ENCODE results near the gene KRR1.
"Not testable (repeated sequence)": the region's sequence is repeated elsewhere in the genome, so short reads cannot be mapped to it uniquely, and the experiment has no call there.

KRR1 gene

DNA sequence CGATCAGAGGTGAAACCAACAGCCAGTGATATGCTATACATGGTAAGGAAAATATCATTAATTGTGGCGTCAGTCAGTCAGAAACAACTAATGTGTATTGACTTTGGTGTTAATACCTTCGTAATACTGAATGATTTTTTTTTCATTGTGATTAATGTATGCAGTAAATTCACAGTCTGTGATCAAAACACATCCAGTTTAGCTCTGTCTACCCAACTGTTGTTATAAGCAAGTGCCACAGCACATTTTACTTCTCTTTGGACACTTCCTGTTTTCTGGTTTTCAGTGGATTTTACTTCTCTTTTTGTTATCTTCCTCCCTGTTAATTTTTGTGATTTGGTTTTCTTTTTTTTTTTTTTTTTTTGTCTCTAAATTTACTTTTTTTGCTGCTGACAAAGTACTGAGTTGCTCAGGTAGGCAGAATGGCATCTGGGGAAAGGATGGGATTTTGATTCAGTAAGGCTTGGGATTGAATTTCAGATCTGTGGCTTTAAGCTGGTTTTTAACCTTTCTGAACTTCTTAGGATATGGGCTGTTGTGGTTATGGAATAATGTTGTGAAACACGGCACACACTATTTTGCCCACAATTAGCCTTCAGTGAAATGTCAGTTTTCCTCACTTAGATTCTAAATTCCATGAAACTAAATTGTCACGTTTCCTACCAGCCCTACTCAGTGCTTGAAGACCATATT, 30.2 kb downstream of the KRR1 start:
- intact Hi-C loops (cut with DNase I) = loop anchor here (5.0 kb wide), 1 partner anchor 89 kb away; the partner anchor contains the start of gene GLIPR1L2
- no peak for DNase-seq

DNA sequence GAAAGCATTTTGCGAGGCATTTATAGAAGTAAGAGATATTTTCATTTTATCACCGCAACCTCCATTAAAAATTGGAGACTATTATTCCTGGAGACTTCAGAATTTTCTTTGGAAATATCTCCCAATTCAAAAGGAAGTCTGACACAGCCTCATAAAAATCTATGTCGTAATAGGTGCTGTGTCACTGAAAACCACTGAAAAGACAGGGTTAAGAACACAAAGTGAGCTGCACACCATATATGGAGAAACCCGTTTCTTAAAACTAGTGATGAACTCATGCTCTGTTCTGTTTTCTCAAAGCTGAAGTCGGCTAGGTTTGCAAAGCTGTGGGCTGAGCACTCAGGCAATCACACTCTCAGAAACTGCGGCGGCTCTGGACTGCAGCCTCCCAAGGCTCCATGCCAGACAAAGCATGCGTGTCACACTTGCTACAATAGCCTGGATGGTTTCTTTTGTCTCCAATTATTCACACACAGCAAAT, 30.9 kb downstream of the KRR1 start, which contains the start of gene GLIPR1:
TSS of gene GLIPR1 (plus strand) at position 287 of the 481 bp plus-strand sequence. CDS start at position 413, 126 bp downstream.
- intact Hi-C loops (cut with DNase I) = loop anchor here (5.0 kb wide), 1 partner anchor 88 kb away; the partner anchor contains the start of gene GLIPR1L2
- DNase-seq = peak; percentile 40 to 92 (median 66)

DNA sequence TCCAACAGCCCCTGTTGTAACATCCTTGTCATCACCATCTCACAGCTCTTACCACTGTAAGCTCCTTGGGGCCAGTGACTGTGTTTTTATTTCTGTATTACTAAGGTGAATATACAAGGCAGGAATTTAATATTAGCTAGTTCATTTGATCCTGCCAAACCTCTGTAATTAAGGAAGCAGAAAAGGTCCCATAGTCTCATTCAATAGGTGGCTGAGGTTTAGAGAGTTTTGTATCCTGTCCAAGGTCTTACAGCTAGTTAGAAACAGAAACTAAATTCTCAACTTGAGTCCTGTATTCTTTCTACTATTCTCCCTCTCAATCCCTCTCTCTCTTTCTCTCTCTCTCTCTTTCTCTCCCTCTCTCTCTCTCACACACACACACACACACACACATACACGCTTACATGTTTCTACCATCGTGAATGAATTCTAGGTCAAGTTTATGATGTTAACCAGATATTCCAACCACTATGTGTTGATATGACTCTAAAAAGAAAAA, 31.4 kb downstream of the KRR1 start:
- DNase-seq = no peak
- intact Hi-C loops (cut with DNase I) = loop anchor here (5.0 kb wide), 1 partner anchor 88 kb away; the partner anchor contains the start of gene GLIPR1L2

DNA sequence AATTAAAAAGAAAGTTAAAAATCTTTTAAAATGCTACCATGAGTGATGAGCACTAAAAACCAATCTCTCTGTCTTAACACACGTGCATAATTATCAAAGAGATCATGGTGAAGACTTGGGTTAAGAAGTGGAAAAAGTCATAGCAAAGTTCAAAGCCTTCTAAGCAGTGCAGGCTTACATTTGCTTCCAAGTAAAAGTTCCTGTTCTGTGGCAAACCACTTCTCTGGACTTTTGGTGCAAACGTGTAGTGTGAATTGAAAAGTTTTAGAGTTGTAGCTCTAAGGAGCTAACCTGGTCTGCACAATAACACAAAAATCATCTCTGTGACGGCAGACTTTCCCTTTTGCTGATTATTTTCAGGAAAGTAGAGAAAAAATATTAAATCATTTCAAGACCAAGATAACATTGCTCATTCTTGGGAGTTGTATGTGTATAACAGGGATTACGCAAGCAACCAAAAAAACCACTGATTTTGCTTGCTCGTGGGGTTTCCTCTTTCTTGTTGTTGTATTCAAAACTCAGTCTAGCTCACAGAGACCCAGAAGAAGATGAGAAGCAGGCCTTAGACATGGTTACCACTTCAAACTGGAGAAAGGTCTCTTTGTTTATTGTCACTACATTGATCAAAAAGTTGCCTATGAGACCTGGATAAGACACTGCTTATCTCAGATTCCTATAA, 33.2 kb downstream of the KRR1 start:
- no peak for DNase-seq

DNA sequence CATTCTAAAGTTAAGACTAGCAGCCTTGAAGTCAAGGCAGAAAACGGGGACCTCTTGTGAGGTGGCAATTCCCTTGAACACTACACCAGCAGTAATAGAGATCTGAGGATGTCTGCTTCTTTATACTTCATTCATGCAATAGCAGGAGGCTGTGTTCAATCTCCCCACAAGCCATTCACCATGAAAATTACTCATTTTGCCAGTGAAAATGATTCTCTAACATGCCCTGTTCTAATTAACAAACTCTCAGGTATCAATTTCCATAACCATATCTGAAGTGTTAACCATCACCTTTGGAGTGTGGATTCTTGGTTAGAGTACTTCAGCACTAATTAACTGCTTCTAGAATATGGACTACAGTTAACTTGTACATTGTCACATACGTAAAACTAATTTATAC, 34.3 kb downstream of the KRR1 start:
- no peak for DNase-seq
- intact Hi-C loops (cut with DNase I) = no loop called here

More for the DNA sequence above, 33.2 kb downstream of the KRR1 start:
- intact Hi-C loops (cut with DNase I) = no loop called here

DNA sequence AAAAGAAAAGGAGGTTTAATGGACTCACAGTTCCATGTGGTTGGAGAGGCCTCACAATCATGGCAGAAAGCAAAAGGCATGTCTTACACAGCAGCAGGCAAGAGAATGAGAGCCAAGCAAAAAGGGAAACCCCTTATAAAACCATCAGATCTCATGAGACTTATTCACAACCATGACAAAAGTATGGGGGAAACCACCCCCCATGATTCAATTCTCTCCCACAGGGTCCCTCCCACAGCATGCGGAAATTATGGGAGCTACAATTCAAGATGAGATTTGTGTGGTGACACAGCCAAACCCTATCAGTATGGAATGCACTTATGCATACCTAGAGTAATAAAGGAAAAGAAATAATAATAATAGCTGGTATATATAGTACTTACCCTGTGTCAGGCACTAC, 35.3 kb downstream of the KRR1 start:
- DNase-seq = no peak
- intact Hi-C loops (cut with DNase I) = no loop called here

DNA sequence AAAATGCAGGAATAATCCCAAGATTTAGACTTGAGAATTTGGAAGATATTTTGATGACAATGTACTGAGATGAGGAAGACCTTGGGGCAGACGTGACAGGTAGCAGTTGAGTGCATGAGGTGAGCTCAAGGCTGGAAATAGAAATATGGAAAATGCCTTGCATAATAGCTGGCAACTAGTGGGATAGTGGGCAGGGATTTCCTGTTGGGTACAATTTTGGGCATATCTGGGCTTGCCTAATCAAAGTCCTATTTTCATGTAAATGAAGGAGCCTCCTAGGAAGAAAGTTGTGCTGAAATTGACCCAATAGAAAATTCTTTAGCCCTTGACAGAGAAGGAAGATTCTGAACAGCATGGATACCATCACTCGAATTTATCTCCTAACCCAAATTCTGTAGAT, 37.3 kb downstream of the KRR1 start:
- no peak for DNase-seq
- intact Hi-C loops (cut with DNase I) = no loop called here

DNA sequence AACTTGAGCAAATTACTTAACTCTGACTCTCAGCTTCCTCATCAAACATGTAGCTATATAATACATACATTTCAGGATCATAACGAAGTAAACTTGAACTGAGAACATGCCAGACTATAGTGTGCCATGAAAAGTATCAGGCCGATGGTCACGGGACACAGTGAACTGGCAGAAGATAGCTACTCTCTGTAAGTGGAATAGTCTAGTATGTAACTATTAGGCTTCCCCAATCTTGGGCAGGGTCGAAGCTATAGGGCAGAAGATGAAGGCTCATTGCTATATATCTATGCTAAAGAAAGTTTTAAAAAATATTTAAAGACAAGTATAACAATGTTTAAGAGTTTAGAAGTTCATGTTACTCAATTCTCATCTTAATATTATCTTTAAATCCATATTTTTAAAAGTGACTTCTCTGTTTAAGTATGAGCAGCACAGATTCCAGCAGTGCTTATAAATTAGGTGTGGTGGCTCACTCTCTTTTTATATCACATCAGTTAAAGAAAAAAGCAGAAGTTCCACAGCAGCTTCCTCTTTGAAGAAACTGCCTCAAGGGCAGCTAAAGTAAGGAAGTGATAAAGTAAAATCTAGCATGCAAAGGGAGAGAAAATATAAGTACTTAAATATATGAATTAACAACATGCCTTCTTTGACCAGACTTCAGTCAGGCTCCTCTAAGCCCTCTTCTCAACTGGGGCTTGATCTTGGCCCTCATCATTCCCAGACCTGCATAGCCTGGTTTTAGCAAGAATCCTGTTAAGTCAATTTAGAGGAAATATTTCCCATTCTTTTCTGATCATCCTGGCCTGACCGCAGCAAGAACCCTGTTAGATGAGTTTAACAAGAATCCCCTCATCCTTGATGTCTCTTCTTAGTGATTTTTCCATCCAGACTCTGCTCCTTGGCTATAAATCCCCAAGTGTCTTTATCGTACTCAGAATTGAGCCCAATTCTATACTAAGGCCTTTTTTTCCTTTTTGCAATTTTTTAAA, 39.2 kb downstream of the KRR1 start:
- no peak for DNase-seq
- intact Hi-C loops (cut with DNase I) = no loop called here

DNA sequence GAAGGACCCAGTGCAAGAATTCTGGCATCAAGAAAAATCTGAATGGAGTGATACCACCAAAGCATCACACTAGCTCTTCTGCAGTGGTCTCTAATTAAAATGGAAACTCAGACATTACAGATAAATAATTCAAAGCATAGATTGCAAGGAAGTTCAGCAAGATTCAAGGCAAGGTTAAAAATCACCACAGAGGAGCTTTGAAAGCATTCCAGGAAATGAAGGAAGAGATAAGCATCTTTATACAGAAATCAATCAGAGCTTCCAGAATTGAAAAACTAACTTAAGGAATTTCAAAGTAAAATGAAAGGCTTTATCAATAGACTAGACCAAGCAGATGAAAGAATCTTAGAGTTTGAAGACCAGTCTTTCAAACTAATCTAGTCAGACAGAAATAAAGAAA, 51.2 kb downstream of the KRR1 start:
- intact Hi-C loops (cut with DNase I) = no loop called here
- no peak for DNase-seq

DNA sequence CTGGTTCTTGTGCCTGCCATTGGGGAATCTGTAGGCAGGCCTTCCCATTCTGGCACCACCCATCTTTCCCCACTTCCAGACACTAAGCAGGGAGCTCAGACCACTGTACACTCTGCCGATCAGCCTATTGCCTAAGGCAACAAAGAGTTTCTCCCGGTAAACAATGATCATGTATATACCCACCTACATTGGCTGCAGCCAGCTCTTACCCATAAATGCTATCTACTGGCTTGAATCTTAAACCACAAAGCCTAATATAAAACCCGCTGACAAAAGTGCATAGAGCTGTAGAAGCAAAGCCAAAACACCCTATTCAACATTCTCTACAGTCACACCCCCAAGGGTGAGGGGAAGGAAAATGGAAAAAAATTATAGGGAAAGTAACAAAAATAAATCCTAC, 51.7 kb downstream of the KRR1 start:
- no peak for DNase-seq
- intact Hi-C loops (cut with DNase I) = no loop called here

DNA sequence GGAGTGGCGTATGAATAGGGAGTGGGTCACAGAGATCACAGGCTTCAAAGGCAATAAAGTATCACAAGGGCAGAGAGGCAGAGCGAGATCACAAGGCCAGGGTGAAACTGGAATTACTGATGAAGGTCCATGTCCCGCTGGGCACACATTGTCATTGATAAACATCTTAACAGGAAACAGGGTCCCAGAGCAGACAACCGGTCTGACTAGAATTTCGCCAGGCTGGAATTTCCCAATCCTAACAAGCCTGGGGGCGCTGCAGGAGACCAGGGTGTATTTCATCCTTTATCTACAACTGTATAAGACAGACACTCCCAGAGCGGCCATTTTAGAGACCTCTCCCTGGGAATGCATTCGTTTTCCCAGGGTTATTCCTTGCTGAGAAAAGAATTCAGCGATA, 53.5 kb downstream of the KRR1 start:
- DNase-seq; intact Hi-C loops (cut with DNase I): not testable (repeated sequence)

DNA sequence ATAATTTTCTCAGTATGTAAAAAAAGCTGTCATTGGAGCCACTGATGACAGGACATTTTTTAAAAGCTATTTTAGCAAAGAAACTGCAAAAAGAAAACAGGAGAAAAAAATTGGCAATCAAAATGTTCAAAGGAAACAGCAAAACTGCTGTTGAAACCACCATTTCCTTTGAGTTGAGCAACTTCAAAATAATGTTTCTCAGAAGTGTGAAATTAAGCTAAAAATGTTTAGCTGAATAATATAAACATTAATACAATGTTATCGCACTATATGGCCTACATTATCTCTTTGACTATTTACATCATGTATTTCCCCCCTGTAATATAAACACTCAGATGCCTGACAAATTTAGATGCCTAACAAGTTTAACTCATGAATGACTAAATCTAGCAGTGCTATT, 54.2 kb downstream of the KRR1 start:
- intact Hi-C loops (cut with DNase I) = no loop called here
- no peak for DNase-seq

DNA sequence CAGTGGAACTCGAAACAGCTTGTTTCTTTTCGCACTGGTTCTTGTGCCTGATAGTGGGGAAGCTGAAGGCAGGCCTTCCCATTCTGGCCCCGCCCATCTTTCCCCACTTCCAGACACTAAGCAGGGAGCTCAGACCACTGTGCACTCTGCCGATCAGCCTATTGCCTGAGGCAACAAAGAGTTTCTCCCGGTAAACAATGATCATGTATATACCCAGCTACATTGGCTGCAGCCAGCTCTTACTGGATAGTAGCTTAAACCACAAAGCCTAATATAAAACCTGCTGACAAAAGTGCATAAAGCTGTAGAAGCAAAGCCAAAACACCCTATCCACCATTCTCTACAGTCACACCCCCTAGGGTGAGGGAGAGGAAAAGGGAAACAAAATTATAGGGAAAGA, 55.6 kb downstream of the KRR1 start:
- intact Hi-C loops (cut with DNase I) = no loop called here
- no peak for DNase-seq

DNA sequence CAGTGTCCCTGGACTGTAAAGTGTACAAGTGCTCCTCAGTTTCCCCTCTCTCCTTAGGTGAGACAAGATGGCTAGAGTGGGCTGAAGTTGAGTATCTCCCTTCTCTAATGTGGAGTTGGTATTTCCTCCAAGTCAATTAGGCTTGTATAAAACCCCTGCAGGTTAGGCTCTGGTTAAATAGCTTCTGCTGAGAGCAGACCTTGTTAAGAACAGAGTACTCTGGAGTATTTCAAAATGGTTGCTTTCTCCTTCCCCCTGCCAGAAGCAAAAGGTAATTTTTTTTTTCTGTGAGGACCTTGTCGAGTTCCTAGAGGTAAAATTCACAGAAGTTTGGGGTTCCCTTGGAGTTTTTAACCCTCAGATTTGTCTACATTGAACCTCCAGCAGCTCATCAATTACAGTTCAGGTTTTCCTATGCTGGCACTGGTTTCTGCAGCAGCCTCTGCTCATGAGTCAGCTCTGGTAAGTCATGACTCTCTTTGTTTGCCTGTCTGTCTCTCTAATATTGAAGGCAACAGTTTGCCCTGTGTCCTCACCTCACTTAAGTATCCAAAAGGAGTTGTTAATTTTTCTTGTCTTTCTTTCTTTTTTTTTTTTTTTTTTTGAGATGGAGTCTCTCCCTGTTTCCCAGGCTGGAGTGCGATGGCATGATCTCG, 58.6 kb downstream of the KRR1 start:
- no peak for DNase-seq

DNA sequence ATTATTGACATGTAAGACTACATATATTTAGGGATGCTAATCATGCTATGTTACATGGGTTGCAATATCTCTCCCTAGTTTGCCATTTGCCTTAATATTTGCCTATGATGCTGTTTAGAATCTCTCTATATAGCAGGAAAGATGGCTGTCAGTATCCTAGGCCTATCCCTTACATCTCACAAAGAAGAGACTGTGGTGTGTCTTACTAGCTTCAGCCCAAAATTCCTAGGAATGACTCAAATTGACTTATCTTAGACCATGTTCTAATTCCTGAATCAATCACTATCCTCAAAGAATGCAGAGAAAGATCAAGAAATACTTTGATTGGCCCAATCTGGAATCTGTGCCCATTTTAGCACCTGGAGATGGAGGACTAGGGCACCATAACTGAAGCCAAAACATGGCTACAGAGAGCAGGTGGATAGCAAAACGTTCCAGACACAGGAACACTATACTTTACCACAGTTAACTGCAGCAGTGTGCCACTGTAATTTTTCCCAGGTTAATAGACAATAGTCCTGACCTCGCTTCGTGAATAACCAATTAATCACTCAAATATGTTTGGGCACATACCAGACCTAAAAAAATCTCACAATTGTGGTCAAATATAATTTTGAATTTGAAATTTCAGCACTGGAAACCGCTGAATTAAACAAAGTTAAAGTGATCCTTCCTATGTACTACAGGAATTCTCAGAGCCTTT, 63.6 kb downstream of the KRR1 start:
- DNase-seq = no peak
- intact Hi-C loops (cut with DNase I) = no loop called here

More for the DNA sequence above, 58.6 kb downstream of the KRR1 start:
- intact Hi-C loops (cut with DNase I) = no loop called here

DNA sequence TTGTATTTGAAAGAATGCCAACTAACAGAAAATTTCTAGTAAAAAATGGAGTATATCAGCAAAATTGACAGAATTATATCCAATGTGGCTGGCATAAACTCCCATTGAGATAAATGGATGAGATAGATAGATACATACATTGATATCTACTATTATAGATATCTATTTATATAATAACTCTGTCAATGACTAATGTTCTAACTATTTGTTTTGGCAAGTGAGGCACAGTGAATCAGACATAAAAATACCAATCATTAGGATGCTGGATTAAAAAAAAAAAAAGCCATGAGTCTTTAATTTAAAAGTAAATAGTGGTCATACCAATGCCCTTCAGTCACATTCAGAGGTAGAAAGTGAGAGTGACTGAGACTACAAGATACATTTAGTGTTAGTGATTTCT, 64.6 kb downstream of the KRR1 start:
- intact Hi-C loops (cut with DNase I) = no loop called here
- DNase-seq = no peak

DNA sequence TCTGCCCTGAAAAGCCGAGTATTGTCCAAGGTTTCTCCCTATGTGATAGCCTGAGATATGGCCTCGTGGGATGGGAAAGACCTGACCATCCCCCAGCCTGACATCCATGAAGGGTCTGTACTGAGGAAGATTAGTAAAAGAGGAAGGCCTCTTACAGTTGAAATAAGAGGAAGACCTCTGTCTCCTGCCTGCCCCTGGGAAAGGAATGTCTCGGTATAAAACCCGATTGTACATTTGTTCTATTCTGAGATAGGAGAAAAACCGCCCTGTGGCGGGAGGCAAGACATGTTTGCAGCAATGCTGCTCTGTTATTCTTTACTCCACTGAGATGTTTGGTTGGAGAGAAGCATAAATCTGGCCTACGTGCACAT, 66.3 kb downstream of the KRR1 start:
- intact Hi-C loops (cut with DNase I); DNase-seq: not testable (repeated sequence)

DNA sequence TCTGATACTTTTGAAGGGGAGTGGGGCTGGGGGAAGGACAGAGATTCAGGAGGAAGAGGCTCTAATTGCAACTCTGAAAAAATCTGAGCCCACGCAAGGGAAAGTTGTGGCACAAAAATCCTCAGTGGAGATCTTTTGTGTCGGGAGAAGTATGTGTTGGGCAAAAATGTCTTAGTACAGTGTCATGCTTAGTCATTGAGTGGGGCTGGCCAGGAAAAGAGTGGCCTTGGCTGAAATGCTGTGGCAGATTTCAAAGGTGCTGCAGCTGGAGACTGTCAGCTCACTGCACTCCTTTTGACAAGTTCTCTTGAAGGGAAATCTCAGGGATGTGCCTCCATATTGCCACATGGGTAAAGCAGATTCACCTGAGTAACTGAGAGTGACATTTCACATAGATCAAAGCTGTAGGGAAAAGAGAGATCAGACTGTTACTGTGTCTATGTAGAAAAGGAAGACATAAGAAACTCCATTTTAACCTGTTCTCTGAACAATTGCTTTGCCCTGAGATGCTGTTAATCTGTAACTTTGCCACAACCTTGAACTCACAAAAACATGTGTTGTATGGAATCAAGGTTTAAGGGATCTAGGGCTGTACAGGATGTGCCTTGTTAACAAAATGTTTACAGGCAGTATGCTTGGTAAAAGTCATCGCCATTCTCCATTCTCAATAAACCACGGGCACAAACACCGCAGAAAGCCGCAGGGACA, 66.8 kb downstream of the KRR1 start:
- intact Hi-C loops (cut with DNase I) = no loop called here
- DNase-seq = no peak

DNA sequence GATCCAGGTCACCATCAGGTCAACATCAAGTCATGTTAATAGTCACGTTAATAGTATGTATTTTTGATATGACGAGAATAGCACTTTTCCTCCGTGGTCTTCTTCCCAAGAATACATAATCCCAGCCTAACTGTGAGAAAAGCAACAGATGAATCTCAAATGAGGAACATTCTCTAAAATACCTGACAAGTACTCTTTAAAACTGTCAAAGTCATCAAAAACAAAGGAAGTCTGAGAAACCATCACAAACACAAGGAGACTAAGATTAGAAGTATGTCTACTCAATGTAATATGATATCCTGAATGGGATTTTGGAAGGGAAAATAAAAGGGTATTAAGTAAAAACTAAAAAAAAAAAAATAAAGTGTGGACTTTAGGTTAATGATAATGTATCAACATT, 67.7 kb downstream of the KRR1 start:
- intact Hi-C loops (cut with DNase I) = no loop called here
- no peak for DNase-seq

Data from posterior cingulate gyrus (tissue), 11 donors.